Inflammatory macrophage (primary cell): Measurements from ENCODE around the gene GNAQ.
A peak's percentile ranks its signal among the peaks of the same experiment; 100 is the strongest.

Experiments used
- DNase-seq, 2 donors: peaks; one replicate each; pipeline ENCODE4 v3.0.0-alpha.2; 2020 to 2022

The GNAQ gene

DNA sequence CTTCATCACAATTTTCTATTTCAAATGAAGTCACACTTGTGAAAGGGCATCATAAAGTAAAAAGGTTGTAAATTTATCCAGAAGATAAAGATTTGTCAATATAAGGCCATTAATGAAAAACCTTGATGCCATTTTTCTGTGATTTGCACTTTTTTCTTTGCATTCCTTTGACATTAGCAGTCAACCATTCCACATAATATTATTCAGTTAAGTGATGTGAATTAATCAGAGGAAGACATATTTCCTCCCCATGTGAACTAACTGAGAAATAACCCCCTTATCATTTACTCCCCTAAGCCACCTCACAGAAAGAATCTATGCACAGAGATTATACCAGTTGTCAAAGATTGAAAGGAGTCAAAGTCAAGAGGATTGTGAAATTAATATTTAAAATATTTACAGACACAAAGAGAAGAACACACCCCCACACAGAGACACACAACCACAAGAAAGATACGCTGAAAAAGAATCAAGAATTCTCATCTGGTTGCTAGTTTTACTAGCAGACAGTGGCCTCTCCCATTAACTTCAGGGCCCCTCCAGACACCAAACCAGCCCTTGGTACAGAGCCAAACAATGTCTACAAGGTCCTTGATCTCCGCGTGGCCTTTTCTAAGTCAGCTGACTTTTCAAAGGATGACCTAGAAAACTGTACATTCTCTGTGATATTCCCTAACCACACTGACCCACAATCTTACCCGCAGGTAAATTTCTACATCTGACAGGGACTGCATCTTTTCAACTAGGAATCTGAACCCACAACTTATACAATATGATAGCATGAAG, 29.5 kb downstream of the GNAQ start:
- no peak for DNase-seq

DNA sequence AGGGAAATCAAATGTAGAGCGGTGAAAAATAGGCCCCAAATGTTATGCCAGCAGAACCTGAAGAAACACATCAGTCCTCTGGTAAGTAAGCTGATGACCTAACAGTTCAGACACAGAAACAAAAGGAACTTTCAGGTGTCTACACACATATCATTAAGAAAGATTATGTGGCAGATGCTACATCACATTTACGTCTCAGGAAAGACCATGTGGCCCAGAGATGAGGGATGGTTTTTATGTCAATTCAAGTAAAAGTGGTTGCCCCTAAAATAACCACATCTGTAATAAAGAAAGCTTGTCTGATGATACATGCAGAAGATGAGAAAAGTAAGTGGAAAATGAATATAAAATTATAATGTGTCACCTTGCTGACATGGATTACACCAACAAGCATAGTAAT, 31.4 kb downstream of the GNAQ start:
- DNase-seq = no peak

DNA sequence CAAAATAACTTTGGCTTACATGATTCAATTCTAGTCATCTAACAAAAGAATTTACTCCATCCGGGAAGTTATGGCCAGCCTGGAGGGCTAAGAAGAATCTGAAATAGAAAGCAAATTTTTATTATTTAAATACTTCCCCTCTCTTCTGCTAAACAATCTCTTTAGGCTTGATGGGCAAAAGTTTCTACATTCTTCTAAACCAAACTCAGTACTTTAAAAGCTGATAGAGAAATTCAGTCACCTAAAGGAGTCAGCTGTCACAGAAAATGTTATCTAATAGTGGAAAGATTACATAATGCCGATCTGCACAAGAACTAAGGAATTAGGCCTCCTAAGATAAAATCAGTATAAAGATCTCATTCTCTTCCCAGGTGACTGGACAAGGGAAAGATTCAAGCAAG, 32.4 kb downstream of the GNAQ start:
- DNase-seq = no peak

DNA sequence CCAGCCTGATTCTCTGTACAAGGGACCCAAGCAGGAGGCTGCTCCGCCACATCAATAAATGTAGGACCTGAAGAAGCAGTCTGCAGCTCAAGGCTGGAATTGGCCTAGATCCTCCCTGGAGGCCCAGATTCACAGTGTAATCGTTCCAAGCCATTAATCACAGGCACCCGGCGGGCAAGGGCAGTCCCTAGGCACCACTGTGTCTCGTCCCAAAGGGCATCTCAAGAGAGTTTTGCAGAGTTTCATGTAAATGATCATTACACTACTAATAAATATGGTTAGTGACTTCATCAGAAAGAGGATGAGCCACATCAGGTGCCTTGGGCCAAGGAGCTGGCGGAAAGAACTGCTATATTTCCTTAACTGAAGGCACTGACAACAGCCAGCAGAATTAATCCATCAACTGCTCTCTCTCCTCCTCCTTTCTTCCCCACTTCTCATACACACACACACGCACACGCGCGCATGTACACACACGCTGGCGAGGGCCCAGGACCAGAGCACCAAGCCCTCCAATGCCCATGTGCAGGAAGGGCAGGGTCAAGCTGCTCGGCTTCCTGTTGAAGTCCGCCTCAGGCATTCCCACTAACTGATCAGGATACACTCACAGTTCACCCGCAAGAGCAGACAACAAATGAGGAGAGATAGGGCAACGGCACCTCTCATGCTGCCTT, 33.9 kb downstream of the GNAQ start:
- no peak for DNase-seq

DNA sequence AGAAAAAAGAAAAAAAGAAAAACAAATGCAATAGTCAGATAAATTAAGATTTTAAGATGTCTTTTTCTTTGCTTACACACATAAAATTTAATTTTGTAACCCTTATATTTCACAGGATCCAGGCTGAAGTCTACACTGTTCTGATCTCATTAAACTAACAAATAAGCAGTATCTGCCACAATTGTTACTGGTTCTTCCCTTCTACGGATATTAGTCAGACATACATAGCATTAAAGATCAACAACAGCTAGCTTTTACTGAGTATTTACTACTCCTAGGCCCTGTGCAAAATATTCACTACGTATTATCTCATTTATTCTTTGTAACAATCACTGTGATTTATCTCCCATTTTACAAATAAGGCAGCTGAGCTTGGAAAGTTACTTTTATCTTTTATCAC, 34.9 kb downstream of the GNAQ start:
- DNase-seq = no peak

DNA sequence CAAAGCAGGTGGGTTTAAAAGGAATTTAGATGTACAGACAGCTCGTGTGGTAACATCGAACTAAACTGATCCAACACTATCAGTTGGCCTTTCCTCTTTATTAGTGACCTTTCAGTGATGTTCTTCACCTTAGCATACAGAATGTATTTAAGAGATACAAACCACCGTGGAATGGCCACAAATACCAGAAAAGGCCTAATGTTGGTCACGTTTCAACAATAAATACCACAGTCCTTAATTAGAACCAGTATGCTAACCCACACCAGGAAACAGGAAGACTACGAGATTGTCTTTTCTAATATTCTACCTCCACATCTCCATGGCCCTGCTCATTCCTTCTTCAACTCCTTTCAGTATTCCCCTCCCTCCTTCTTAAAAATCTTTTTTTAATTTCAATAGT, 40.4 kb downstream of the GNAQ start:
- no peak for DNase-seq

DNA sequence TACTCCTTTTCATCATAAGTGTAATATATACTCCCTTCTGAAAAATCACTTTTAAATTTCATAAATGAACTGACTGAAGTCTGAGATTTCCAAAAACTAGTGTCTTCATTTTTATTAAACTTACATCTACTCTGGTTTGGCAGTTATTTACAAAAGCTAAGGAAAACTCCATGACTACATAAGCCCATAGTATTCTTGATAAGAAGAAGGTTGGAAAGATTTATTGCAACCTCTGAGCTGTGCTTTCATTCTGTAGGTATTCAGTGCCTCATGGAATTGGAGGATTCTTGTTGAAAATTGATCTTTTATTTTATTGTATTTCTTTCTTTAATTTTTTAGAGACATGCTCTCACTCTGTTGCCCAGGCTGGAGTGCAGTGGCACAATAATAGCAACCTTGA, 41.7 kb downstream of the GNAQ start:
- DNase-seq = no peak

DNA sequence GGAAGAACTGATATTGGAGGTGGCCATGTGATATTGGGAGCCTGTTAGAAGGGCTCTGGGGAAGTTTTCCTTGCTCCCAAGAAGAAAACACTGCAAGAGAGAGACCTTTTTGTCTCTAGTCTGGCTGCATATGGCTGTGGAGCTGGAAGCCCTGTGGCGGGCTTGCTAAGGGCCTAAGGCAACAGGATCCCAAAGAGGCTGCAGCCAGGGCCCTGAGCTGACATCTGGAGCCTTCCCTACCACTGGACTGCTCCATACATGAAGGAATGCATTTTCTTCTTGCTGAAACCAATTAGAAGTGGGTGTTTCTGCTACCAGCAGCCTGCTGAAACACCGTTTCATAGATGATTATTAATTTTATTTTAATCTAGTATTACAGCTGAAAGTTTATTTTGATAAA, 42.2 kb downstream of the GNAQ start:
- DNase-seq = no peak

DNA sequence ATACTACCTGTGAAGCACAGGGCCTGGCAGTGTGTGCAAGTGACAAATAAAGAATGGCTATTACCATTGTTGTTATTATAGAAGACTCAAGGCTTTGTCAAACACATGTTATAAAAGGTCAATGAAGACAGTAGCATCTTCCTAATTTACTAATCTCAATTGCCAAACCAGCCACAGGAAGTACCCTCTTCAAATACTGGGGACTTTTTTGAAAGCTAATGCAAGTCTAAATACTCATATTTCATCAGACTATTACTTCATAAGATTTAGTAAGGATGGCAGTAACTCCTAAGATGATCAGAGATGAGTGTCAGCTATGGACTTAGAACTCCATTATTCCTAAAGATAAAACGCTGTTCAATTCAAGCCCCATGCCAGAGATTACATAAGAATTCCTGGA, 43.0 kb downstream of the GNAQ start:
- DNase-seq = peak in 1 of 2 donors; percentile 72

DNA sequence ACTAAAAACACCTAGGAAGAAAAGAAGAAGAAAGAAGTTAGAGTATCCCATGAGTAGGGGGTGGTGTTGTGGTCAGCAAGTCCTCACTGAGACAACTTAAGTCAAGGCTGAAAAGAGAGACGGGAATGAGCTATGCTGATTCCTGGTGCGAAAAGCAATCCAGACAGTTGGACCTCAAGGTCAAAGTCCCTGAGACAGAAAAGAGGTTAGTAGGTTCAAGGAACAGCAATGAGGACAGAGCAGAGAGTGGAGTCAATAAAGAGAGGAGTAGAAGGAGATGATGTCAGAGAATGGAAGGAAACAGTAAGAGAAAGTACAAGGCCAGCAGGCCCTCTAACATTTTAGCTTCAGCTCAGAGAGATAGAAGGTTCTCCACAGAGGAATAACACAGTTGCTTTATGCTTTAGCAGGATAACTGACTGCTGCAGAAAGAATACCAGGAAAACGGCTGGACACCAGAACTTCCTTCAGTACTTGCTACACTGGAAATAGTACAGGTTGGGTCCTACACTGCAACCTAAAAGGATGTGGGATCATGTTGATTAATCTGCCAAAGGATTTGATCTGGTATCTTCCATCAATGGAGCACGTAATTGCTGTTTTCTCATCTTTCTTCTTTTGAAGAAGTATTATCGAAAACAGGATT, 43.6 kb downstream of the GNAQ start:
- DNase-seq = no peak

DNA sequence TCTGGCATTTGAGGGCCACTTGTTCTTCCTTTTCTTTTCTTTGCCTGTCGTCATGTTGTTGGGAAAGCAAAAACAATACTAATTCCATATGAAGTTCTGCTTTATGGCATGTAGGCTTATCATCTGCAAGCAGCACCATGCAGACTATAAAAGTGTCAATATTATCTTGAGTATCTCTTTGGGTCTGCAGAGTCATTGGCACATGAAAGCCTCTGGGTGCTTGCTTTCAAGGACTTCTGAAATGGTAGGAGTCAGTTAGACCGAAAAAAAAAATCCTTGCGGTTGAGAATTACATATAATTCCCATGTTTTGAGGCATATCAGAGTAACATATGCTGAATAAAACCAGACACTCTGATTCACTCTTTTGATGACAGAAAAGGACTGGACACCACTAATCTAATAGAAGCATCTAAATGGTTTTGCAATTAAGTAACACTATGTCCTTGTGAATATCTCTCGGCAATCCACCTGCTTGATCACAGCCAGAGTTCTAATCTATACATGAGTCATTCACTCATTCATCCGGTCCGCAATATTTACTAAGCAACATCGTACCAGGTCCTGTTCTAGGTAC, 44.4 kb downstream of the GNAQ start:
- peak; percentile 48 to 69 for DNase-seq

DNA sequence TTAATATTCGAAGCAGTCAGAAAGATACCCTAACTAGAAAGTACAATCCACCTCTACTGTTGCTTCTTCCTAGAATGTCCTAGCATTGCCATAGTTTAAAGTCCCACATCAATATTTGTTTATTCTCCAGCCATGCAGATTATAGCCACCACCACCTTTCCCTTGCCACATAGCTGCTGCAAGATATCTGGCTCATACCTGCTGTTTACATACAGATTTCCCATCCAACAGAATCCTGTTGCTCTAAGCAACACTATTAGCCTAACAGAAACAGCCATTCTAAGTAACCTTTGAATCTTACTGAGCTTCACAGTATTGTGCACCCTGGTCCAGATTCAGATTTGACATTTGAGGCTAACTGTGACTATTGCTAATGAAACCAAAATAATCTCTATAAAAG, 45.6 kb downstream of the GNAQ start:
- no peak for DNase-seq

DNA sequence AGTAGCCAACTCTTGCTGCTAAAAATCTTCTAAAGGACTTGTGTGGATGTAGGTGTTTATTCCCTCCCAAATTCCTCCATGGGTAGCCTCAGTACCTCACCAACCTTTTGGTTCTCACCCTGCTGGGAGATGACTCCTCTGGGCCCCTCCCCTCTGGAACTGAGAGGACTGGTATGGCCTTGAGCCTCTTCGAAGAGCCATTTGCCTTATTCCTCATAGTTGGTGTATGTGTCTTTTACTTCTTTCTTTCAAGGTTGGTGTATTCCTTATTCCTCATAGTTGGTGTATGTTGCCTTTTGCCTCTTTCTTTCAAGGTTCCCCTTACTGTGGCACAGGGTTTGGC, 48.3 kb downstream of the GNAQ start:
- DNase-seq = no peak

DNA sequence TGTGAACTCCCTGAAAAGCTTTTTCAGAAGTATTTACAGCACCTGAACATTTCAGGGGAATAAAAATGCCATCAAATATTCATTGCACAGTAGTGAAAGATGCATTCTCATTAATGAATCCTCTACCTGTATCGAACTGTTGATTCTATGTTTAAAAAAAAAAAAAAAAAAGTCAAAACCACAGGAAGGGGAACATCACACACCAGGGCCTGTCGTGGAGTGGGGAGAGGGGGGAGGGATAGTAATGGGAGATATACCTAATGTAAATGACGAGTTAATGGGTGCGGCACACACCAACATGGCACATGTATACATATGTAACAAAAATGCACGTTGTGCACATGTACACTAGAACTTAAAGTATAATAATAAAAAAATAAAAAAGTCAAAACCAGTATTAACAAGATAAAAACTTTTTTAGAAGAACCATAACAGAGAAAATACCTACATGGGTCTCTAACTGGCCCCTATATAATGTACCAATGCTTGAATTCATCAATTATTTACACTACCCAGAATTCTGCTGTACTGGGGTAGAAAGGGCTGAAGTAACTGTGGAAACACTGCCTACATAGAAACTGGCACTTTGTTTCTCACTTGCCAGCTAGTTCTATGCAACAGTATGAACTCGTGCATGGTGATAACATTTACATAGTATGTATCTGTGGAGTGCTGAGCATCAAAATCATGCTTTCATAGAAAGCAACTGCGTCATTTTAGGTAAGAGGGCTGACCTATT, 48.9 kb downstream of the GNAQ start:
- no peak for DNase-seq

DNA sequence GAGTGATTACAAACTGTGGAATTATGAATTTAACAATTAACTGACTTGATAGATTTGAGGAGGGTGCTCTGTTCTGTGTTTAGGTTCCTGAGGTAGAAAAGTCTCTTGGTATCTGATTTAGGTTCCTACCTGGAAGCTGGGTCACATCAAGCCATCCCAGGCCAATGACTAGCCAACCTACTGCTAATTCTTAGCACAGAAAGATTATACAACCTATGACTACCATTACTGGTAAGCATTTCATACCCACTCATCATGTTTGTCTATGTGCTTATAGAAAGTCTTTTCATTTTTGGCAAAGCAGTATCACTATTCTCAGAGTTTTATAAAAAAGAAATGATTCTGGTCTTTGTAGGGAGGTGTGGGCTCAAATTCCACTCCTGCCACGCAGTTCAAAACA, 49.7 kb downstream of the GNAQ start:
- DNase-seq = no peak

DNA sequence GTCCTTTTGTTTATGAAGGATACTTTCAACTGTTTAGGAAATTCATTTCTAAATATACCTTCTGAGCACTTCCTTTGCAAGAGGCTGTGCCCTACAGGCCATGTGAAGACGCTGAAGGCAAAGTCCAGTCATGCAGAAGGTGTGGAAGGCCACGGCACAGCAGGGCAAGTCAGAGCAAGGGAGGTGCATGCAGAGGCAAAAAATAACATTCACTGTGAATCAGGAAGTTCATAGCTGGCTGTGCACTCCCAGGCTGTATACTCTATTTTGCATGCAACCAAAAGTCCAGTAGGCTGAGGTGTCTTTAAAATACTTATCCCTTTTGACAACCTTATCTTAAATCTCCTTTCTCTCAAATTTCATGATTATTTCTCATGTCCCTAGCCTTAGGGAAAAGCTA, 50.3 kb downstream of the GNAQ start:
- DNase-seq = peak; percentile 55 to 62

DNA sequence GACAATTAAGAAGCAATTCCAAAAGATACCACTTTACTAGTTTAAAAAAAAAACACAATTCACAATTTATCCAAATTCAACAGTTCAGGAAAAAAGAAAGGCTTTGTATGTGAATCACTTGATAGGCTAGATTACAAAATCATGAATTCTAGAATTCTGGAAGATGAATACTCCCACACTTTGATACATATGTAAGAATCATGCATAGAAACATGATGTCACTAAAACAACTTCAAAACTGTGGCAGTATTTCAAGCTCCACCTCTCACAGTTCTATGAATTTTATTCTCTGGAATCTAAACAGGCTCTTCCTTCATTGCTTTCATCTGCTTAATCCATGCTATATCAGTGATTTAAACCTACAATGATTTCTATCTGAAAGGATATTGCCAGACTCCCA, 51.0 kb downstream of the GNAQ start:
- DNase-seq = peak in 1 of 2 donors; percentile 46

DNA sequence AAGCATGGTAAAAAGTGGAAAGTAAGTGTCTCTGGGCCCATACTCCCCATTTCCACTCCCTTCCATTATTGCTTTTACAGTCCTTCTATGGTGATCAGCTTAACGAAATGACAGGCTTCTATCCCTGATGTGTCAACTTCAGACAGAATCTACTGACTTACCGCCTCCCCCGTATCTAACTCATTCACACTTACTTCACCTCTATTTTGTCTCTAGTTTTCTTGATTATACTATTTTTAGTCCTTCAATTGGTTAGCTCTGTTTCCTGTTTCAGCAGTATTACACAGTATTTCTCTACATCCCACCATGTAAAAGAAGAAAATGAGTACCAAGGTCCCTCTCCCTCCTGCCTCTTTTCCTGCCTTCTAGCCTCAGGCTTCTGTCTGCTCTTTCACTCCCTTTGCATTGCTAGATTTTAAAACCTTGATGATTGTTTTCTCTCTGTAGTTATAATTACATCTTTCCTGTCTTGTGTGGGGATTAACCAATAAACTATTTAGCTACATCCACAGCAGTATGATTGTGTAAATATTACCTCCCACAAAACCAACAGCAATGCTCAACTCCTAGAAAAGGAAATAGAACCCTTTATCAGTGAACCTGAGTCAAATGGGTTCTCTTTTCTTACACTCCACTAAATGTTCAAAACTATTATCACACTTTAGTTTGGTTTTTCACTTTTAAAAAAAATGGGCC, 53.4 kb downstream of the GNAQ start:
- DNase-seq = peak in 1 of 2 donors; percentile 38

DNA sequence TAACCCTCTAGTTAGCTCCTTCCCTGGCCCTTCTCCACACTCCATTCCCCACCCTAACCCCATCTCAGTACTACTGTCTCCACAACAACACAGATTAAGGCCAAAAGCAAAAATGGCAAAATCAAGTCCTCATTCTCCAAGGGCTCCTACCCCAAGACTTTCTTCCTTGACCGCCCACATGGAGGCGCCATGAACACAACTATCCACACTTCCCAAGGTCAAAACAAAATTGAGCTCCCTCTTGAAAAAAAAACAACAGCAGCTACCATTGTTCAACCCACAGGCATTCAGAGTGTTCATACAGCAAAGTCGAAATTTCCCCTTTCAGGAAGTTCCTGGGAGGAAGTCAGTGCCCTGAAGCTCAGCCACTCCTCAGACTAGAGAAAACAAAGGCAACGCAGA, 54.4 kb downstream of the GNAQ start:
- peak; percentile 89 to 91 for DNase-seq

DNA sequence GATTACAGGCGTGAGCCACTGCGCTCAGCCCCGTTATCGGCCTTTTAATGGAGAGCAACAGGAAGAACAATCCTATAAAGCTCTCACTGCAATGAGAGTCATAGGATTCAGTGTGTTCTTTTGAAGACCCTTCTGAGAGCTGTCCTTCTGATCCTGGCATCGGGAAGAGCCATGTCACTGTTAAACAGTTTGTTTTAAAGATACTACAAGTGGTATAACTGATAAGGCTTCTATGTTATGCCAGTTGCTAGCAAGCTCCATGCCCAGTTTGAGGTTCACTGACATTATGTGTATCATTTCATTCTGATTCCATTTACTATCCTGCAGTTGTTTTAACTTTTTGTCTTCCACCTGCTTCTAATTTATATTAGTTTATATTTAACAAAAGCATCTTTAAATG, 55.8 kb downstream of the GNAQ start:
- no peak for DNase-seq

DNA sequence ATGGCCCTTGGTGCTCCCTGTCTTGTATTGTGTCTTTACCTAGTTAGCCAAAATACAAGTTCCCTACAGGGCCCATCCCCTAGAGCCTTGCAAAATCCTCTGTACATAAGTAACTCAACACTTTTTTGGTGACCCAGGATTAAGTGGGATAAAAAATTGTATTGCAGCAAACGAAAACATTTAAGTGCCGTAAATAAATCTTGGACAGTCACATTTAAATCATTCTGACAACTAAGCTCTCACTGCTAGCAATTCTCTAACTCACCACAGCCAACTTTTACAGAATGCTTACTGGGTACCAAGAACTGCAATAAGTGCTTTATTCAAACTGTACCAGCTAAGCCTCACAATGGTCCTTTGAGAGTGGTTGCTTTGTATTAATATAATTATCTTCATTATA, 56.6 kb downstream of the GNAQ start:
- no peak for DNase-seq

DNA sequence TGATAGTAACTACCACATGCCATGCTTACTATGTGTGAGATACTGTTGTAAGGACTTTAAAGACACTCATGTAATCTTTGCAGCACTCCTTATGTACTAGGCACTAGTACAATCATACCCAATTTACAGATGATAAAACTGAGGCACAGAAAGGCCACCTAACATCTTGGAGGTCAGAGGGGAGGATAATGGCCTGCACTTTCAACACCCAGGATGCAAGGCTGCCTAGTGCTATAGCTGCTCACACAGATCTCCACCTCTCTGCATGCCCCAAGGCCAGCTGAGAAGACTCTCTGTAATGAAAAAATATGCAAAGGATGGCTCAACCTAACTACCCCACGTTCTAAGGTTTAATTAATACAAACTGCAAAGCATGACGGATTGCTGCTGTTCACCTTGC, 57.2 kb downstream of the GNAQ start:
- DNase-seq = no peak
